Gastrocnemius medialis (tissue), 4 donors: ENCODE results near the gene IRAK1BP1. TPM values are rescaled to one million over a fixed set of nuclear protein-coding genes. Genes with fewer than 3 reads are reported as not detected.
"Not testable (repeated sequence)": the region's sequence is repeated elsewhere in the genome, so short reads cannot be mapped to it uniquely, and the experiment has no call there.

Source experiments
- ATAC-seq, 2 donors: fragments of 150-250 bp; one replicate each; pipeline ENCODE4 v1.9.1; 2016
- DNase-seq, 2 donors: peaks; one replicate each; pipeline ENCODE4 v3.0.0-alpha.2; 2019
- H3K27ac ChIP-seq, 4 donors: fragments of 200-600 bp; sonication (generic); 1 replicate in 1 of 4; 2 replicates in 3 of 4; pipeline ENCODE4 v1.5.1; 2016 to 2018; ENCODE audit warnings: mild to moderate bottlenecking in 2 of 4, moderate library complexity in 1 of 4
- H3K27me3 ChIP-seq, 3 donors: fragments of 200-600 bp; sonication (generic) in 2 of 3; 1 replicate in 1 of 3; 2 replicates in 2 of 3; pipeline versions ENCODE4 v1.5.1 to v1.6.0; 2016 to 2019; ENCODE audit warnings: mild to moderate bottlenecking in 1 of 3, moderate library complexity in 1 of 3
- H3K36me3 ChIP-seq, 2 donors: fragments of 200-600 bp; sonication (generic) in 1 of 2; one replicate each; pipeline ENCODE4 v1.5.1; 2017 to 2018
- H3K4me1 ChIP-seq, 2 donors: fragments of 200-600 bp; sonication (generic) in 1 of 2; one replicate each; pipeline ENCODE4 v1.5.1; 2016 to 2017; ENCODE audit warnings: mild to moderate bottlenecking in 2 of 2
- H3K4me3 ChIP-seq, 4 donors: fragments of 200-600 bp; sonication (generic) in 3 of 4; 1 replicate in 1 of 4; 2 replicates in 3 of 4; pipeline ENCODE4 v1.5.1; 2016 to 2019; ENCODE audit warnings: mild to moderate bottlenecking in 2 of 4
- H3K9me3 ChIP-seq, 3 donors: fragments of 200-600 bp; sonication (generic) in 2 of 3; 1 replicate in 1 of 3; 2 replicates in 2 of 3; pipeline ENCODE4 v1.5.1; 2016 to 2019
- CTCF ChIP-seq, 5 experiments: fragments of 450-650 bp in 3 of 5; fragments of 200-600 bp in 2 of 5; sonication (generic) in 2 of 5; IDR thresholded peaks in 4 of 5; conservative IDR thresholded peaks in 1 of 5; 1 replicate in 4 of 5; 2 replicates in 1 of 5; pipeline ENCODE4 v1.5.1; 2016 to 2019; ENCODE audit warnings: antibody characterized with exemption in 5 of 5, mild to moderate bottlenecking in 3 of 5, moderate library complexity in 3 of 5
- POLR2A ChIP-seq, 2 donors: fragments of 450-650 bp; IDR thresholded peaks; one replicate each; pipeline ENCODE4 v1.6.1; 2017; ENCODE audit warnings: antibody characterized with exemption in 2 of 2, mild to moderate bottlenecking in 2 of 2, moderate library complexity in 2 of 2
- in situ Hi-C, 4 donors: fragments of 200-750 bp; cut with MboI; loops; one replicate each; pipeline versions ENCODE4 v1.15.0 to v1.8.0; 2017; ENCODE audit warnings: low sequenced_read_pairs in 4 of 4
- intact Hi-C: fragments of 100-400 bp; cut with DNase I; formaldehyde crosslinking; loops from one replicate; pipeline ENCODE4 v1.15.1; 2023; ENCODE audit warnings: low total_unique reads
- total RNA-seq, 4 donors: library from RNA; depleted of rRNA; stranded (reverse); fragments of >200 nt; gene quantifications; one replicate each; pipeline versions ENCODE4 v1.1.0 to v1.2.3, GENCODE V29; 2016

Gene IRAK1BP1
- total RNA-seq, 4 donors from 2014 or later: 0.75 to 1.8 (median 1.0) TPM

- no peaks in the 10 kb centered on the region for H3K4me1 ChIP-seq
- no peak overlapping the region for H3K27ac ChIP-seq
- H3K9me3 ChIP-seq: no peaks in the 10 kb centered on the region
- H3K27me3 ChIP-seq: peaks cover 0 to 6% (median 0%) of the 10 kb centered on the region in 3 donors
- in situ Hi-C loops: no loop called here
- peak overlapping the region in 2 of 4 donors; percentile 43 to 50 for H3K4me3 ChIP-seq
- H3K36me3 ChIP-seq: no peaks in the 10 kb centered on the region
- intact Hi-C loops: no loop called here
- ATAC-seq: no peak
- TF ChIP-seq CTCF (IDR thresholded peaks at IDR 0.05 in 4 of 5, conservative IDR thresholded peaks at IDR 0.05 in 1 of 5): no peak
- TF ChIP-seq POLR2A (IDR thresholded peaks at IDR 0.05): no peak
- DNase-seq: no peak
Observed at GRCh38 chr6:78911218-78911940, 44.0 kb downstream of the IRAK1BP1 start.

DNA sequence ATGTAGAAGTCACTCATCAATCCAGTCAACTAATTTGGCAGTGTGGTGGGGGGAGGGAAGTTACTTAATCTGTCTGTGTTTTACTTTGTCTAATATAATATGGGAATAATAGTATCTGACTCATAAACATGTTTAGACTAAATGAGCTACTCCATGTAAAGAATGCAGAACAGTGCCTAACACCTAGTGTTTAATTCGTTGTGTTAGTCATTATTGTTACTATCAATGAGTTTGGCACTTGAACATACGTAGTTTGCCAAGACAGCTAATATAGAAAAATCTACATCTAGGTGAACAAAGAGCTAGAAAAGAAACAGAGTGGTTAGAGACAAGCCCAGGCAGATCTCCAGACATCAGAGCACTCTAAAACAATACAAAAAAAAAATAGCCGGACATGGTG, 49.1 kb downstream of the IRAK1BP1 start:
- DNase-seq (no peak), ATAC-seq (no peak)
- in situ Hi-C loops (no loop called here), intact Hi-C loops (no loop called here)
- no peak overlapping the region for H3K4me3 ChIP-seq
- no peak overlapping the region for H3K27ac ChIP-seq
- no peak for TF ChIP-seq CTCF (IDR thresholded peaks at IDR 0.05 in 4 of 5, conservative IDR thresholded peaks at IDR 0.05 in 1 of 5)
- TF ChIP-seq POLR2A (IDR thresholded peaks at IDR 0.05): no peak
- no peaks in the 10 kb centered on the region for H3K4me1 ChIP-seq
- H3K9me3 ChIP-seq: no peaks in the 10 kb centered on the region
- no peaks in the 10 kb centered on the region for H3K36me3 ChIP-seq
- no peaks in the 10 kb centered on the region for H3K27me3 ChIP-seq

GRCh38 chr6:78917788-78918187, 50.4 kb downstream of the IRAK1BP1 start:
- TF ChIP-seq CTCF (IDR thresholded peaks at IDR 0.05 in 4 of 5, conservative IDR thresholded peaks at IDR 0.05 in 1 of 5) (no peak), POLR2A (IDR thresholded peaks at IDR 0.05) (no peak)
- in situ Hi-C loops (no loop called here), intact Hi-C loops (no loop called here)
- no peak for DNase-seq
- H3K27ac ChIP-seq: no peak overlapping the region
- no peaks in the 10 kb centered on the region for H3K27me3 ChIP-seq
- ATAC-seq: no peak
- no peak overlapping the region for H3K4me3 ChIP-seq
- no peaks in the 10 kb centered on the region for H3K9me3 ChIP-seq
- H3K4me1 ChIP-seq: no peaks in the 10 kb centered on the region
- no peaks in the 10 kb centered on the region for H3K36me3 ChIP-seq

DNA sequence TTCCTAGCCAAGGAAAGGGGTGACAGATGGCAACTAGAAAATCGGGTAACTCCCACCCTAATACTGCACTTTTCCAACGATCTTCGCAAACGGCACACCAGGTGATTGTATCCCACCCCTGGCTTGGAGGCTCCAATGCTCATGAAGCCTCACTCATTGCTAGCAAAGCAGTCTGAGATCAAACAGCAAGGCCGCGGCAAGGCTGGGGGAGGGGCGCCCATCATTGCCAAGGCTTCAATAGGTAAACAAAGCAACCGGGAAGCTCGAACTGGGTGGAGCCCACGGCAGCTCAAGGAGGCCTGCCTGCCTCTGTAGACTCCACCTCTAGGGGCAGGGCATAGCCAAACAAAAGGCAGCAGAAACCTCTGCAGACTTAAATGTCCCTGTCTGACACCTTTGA, 53.8 kb downstream of the IRAK1BP1 start:
- H3K27ac ChIP-seq, intact Hi-C loops, H3K4me1 ChIP-seq, H3K27me3 ChIP-seq, H3K4me3 ChIP-seq, ATAC-seq, H3K9me3 ChIP-seq, H3K36me3 ChIP-seq, DNase-seq, in situ Hi-C loops: not testable (repeated sequence)

GRCh38 chr6:78925317-78925716, 58.0 kb downstream of the IRAK1BP1 start:
- in situ Hi-C loops (no loop called here), intact Hi-C loops (no loop called here)
- Histone ChIP-seq H3K4me1 (no peaks in the 10 kb centered on the region), H3K4me3 (no peak overlapping the region), H3K9me3 (no peaks in the 10 kb centered on the region), H3K36me3 (no peaks in the 10 kb centered on the region), H3K27ac (no peak overlapping the region), H3K27me3 (no peaks in the 10 kb centered on the region)
- ATAC-seq: no peak
- no peak for DNase-seq
- TF ChIP-seq CTCF (IDR thresholded peaks at IDR 0.05 in 4 of 5, conservative IDR thresholded peaks at IDR 0.05 in 1 of 5) (no peak), POLR2A (IDR thresholded peaks at IDR 0.05) (no peak)
